LNCAP (cell line): ENCODE data around the gene UGT1A4.

Experiments
- CTCF ChIP-seq: fragments of 450-650 bp; IDR thresholded peaks from 2 replicates; pipeline ENCODE4 v1.5.1; 2017; ENCODE audit warnings: mild to moderate bottlenecking

Gene UGT1A4

GRCh38 chr2:233718552-233718951 is at the start of gene UGT1A4:
UGT1A4 (plus strand) TSS chr2:233718736; CDS start chr2:233718821, 85 bp downstream.
- no peak for TF ChIP-seq CTCF

GRCh38 chr2:233671290-233672161 is 47.0 kb upstream of the UGT1A4 start, which contains the start of gene UGT1A9:
UGT1A9 (plus strand) TSS chr2:233671898; CDS start chr2:233671935, 37 bp downstream.
- TF ChIP-seq CTCF = no peak

- TF ChIP-seq CTCF = no peak
Measured at GRCh38 chr2:233672886-233673285, 45.6 kb upstream of the UGT1A4 start.

GRCh38 chr2:233673896-233674295 is 44.6 kb upstream of the UGT1A4 start:
- TF ChIP-seq CTCF = no peak

- TF ChIP-seq CTCF = no peak
Measured at GRCh38 chr2:233674314-233674713, 44.2 kb upstream of the UGT1A4 start.

- TF ChIP-seq CTCF = no peak
Measured at GRCh38 chr2:233674995-233675394, 43.5 kb upstream of the UGT1A4 start.

- no peak for TF ChIP-seq CTCF
Measured at GRCh38 chr2:233676046-233676445, 42.5 kb upstream of the UGT1A4 start.
